Osteoblast (primary cell): ENCODE data around the gene HS3ST2. TPM values are rescaled to one million over a fixed set of nuclear protein-coding genes. Genes with fewer than 3 reads are reported as not detected.

Experiments used
- DNase-seq: peaks from one replicate; pipeline ENCODE4 v3.0.0; 2011; ENCODE audit warnings: low spot score, mixed read lengths; ENCODE audit not compliant: insufficient read length; ENCODE audit errors: missing footprints
- H2AFZ ChIP-seq: 2 replicates; pipeline ENCODE4 v1.6.0; 2011; ENCODE audit warnings: mild to moderate bottlenecking, low read length
- H3K27ac ChIP-seq: 2 replicates; pipeline ENCODE4 v1.5.1; 2011; ENCODE audit warnings: mild to moderate bottlenecking, low read depth, low read length, moderate library complexity
- H3K27me3 ChIP-seq: 2 replicates; pipeline ENCODE4 v1.6.0; 2012; ENCODE audit warnings: mild to moderate bottlenecking, control low read depth, inconsistent platforms, low read length, moderate library complexity; ENCODE audit not compliant: insufficient read depth
- H3K36me3 ChIP-seq: 2 replicates; pipeline ENCODE4 v1.5.1; 2011; ENCODE audit warnings: mild to moderate bottlenecking, low read length, control low read depth, moderate library complexity; ENCODE audit not compliant: insufficient read depth
- H3K4me1 ChIP-seq: 2 replicates; pipeline ENCODE4 v1.5.1; 2011; ENCODE audit warnings: mild to moderate bottlenecking, low read length, control low read depth, moderate library complexity; ENCODE audit not compliant: insufficient read depth
- H3K4me2 ChIP-seq: 2 replicates; pipeline ENCODE4 v1.6.0; 2011; ENCODE audit warnings: mild to moderate bottlenecking, low read length; ENCODE audit not compliant: insufficient read depth
- H3K4me3 ChIP-seq: fragments of 200-600 bp; sonication (generic); 3 replicates; pipeline ENCODE4 v1.5.1; 2012; ENCODE audit warnings: mild to moderate bottlenecking, low read length, inconsistent platforms; ENCODE audit not compliant: insufficient read depth
- H3K79me2 ChIP-seq: 2 replicates; pipeline ENCODE4 v1.6.0; 2012; ENCODE audit warnings: mild to moderate bottlenecking, low read length, control low read depth, inconsistent platforms; ENCODE audit not compliant: insufficient read depth
- H3K9me3 ChIP-seq: 2 replicates; pipeline ENCODE4 v1.5.1; 2011; ENCODE audit warnings: low read depth, low read length, control low read depth
- H4K20me1 ChIP-seq: 2 replicates; pipeline ENCODE4 v1.6.0; 2012; ENCODE audit warnings: mild to moderate bottlenecking, low read length, control low read depth; ENCODE audit not compliant: insufficient read depth
- total RNA-seq: library from RNA; depleted of rRNA; stranded (reverse); fragments of >200 nt; gene quantifications from 2 replicates; pipeline ENCODE4 v1.2.3, GENCODE V29; 2012
- TF ChIP-seq, protein P1 (sequence below): IDR thresholded peaks from 2 replicates; pipeline ENCODE4 v1.5.1; 2011; ENCODE audit warnings: mild to moderate bottlenecking, low read depth, low read length, moderate library complexity; ENCODE audit errors: extremely low read depth

HS3ST2 gene
- total RNA-seq, 1 donor: under 0.01 TPM

DNA sequence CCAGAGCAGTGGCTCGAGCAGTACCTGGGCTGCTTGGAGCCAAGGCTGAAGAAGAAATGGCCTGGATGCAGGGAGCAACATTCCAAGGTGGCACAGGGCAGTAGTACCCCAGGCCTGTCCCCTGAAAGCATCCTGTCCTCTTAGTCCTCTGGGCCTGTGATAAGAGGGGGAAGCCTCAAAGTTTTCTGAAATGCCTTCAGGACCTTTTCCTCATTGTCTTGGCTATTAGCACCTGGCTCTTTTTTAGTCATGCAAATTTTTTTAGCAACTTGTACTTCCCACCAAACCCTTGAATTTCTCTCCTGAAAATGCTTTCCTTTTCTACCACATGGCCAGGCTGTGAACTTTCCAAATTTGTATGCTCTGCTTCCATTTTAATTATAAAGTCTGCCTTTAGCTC is 148.9 kb downstream of the HS3ST2 start:
- Histone ChIP-seq H3K36me3 (no peaks in the 10 kb centered on the region), H4K20me1 (no peaks in the 10 kb centered on the region), H3K4me3 (no peak overlapping the region), H3K27me3 (no peaks in the 10 kb centered on the region), H3K4me2 (no peak overlapping the region), H3K9me3 (no peaks in the 10 kb centered on the region), H3K79me2 (no peaks in the 10 kb centered on the region), H2AFZ (no peak overlapping the region), H3K27ac (no peak overlapping the region), H3K4me1 (no peaks in the 10 kb centered on the region)
- TF ChIP-seq, protein P1, sequence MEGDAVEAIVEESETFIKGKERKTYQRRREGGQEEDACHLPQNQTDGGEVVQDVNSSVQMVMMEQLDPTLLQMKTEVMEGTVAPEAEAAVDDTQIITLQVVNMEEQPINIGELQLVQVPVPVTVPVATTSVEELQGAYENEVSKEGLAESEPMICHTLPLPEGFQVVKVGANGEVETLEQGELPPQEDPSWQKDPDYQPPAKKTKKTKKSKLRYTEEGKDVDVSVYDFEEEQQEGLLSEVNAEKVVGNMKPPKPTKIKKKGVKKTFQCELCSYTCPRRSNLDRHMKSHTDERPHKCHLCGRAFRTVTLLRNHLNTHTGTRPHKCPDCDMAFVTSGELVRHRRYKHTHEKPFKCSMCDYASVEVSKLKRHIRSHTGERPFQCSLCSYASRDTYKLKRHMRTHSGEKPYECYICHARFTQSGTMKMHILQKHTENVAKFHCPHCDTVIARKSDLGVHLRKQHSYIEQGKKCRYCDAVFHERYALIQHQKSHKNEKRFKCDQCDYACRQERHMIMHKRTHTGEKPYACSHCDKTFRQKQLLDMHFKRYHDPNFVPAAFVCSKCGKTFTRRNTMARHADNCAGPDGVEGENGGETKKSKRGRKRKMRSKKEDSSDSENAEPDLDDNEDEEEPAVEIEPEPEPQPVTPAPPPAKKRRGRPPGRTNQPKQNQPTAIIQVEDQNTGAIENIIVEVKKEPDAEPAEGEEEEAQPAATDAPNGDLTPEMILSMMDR: no peak
- DNase-seq: no peak
